Activated naive CD8-positive, alpha-beta T cell treated with anti-CD3 and anti-CD28 coated beads, Interleukin-2, amount 50 U/mL, for 24 hours (primary cell): ENCODE results near the gene CACNA1A.

Experiments
- ATAC-seq: fragments of 150-1000 bp; cut with Tn5 transposase; one replicate; pipeline ENCODE4 v1.10.0; 2021
- DNase-seq: peaks from one replicate; pipeline ENCODE4 v3.0.0; 2021
- H3K27ac Mint-ChIP-seq: one replicate; pipeline ENCODE4 v1.8.0; 2021; ENCODE audit warnings: mild to moderate bottlenecking, mixed read lengths
- H3K27me3 Mint-ChIP-seq: one replicate; pipeline ENCODE4 v1.8.0; 2021; ENCODE audit warnings: mixed read lengths
- H3K36me3 Mint-ChIP-seq: one replicate; pipeline ENCODE4 v1.8.0; 2021; ENCODE audit warnings: low read depth, mixed read lengths
- H3K4me1 Mint-ChIP-seq: one replicate; pipeline ENCODE4 v1.8.0; 2021; ENCODE audit warnings: mixed read lengths
- H3K4me3 Mint-ChIP-seq: one replicate; pipeline ENCODE4 v1.8.0; 2021; ENCODE audit warnings: mild to moderate bottlenecking, moderate library complexity, mixed read lengths
- H3K9me3 Mint-ChIP-seq: one replicate; pipeline ENCODE4 v1.8.0; 2021; ENCODE audit warnings: mixed read lengths

CACNA1A gene

GRCh38 chr19:13350072-13350471 lies 156.2 kb downstream of the CACNA1A start:
- Mint-ChIP-seq H3K27me3 (peaks cover 18% of the 10 kb centered on the region), H3K4me1 (no peaks in the 10 kb centered on the region), H3K9me3 (no peaks in the 10 kb centered on the region), H3K4me3 (no peak overlapping the region), H3K27ac (no peak overlapping the region), H3K36me3 (no peaks in the 10 kb centered on the region)
- DNase-seq (no peak), ATAC-seq (no peak)

- no peaks in the 10 kb centered on the region for H3K9me3 Mint-ChIP-seq
- peaks cover 11% of the 10 kb centered on the region for H3K27me3 Mint-ChIP-seq
- DNase-seq (no peak), ATAC-seq (no peak)
- no peaks in the 10 kb centered on the region for H3K36me3 Mint-ChIP-seq
- H3K4me1 Mint-ChIP-seq, result no peaks in the 10 kb centered on the region
- no peak overlapping the region for H3K27ac Mint-ChIP-seq
- H3K4me3 Mint-ChIP-seq, result no peak overlapping the region
Measured at GRCh38 chr19:13347367-13347766, 158.9 kb downstream of the CACNA1A start.

GRCh38 chr19:13343514-13343913 lies 162.8 kb downstream of the CACNA1A start:
- Mint-ChIP-seq H3K9me3 (peaks cover 5% of the 10 kb centered on the region), H3K4me1 (no peaks in the 10 kb centered on the region), H3K27ac (no peak overlapping the region), H3K27me3 (peaks cover 15% of the 10 kb centered on the region), H3K36me3 (no peaks in the 10 kb centered on the region), H3K4me3 (no peak overlapping the region)
- DNase-seq (no peak), ATAC-seq (no peak)

- no peak for ATAC-seq
- no peak overlapping the region for H3K4me3 Mint-ChIP-seq
- peaks cover 5% of the 10 kb centered on the region for H3K9me3 Mint-ChIP-seq
- peaks cover 18% of the 10 kb centered on the region for H3K27me3 Mint-ChIP-seq
- H3K27ac Mint-ChIP-seq, result no peak overlapping the region
- no peaks in the 10 kb centered on the region for H3K4me1 Mint-ChIP-seq
- DNase-seq, result no peak
- no peaks in the 10 kb centered on the region for H3K36me3 Mint-ChIP-seq
Measured at GRCh38 chr19:13342672-13343071, 163.6 kb downstream of the CACNA1A start.

GRCh38 chr19:13339869-13340268 lies 166.4 kb downstream of the CACNA1A start:
- no peak overlapping the region for H3K27ac Mint-ChIP-seq
- no peaks in the 10 kb centered on the region for H3K36me3 Mint-ChIP-seq
- no peaks in the 10 kb centered on the region for H3K4me1 Mint-ChIP-seq
- H3K27me3 Mint-ChIP-seq, result peaks cover 16% of the 10 kb centered on the region
- no peak for DNase-seq
- no peak overlapping the region for H3K4me3 Mint-ChIP-seq
- ATAC-seq, result no peak
- peaks cover 5% of the 10 kb centered on the region for H3K9me3 Mint-ChIP-seq

GRCh38 chr19:13337181-13337580 lies 169.1 kb downstream of the CACNA1A start:
- Mint-ChIP-seq H3K27ac (no peak overlapping the region), H3K4me1 (no peaks in the 10 kb centered on the region), H3K9me3 (peaks cover 3% of the 10 kb centered on the region), H3K27me3 (peaks cover 14% of the 10 kb centered on the region), H3K4me3 (no peak overlapping the region), H3K36me3 (no peaks in the 10 kb centered on the region)
- DNase-seq (no peak), ATAC-seq (no peak)

- DNase-seq, result no peak
- no peak for ATAC-seq
- H3K4me1 Mint-ChIP-seq, result no peaks in the 10 kb centered on the region
- H3K27ac Mint-ChIP-seq, result no peak overlapping the region
- peaks cover 12% of the 10 kb centered on the region for H3K27me3 Mint-ChIP-seq
- H3K4me3 Mint-ChIP-seq, result no peak overlapping the region
- H3K9me3 Mint-ChIP-seq, result no peaks in the 10 kb centered on the region
- no peaks in the 10 kb centered on the region for H3K36me3 Mint-ChIP-seq
Measured at GRCh38 chr19:13334801-13335481, 171.3 kb downstream of the CACNA1A start.

- no peaks in the 10 kb centered on the region for H3K9me3 Mint-ChIP-seq
- peaks cover 18% of the 10 kb centered on the region for H3K27me3 Mint-ChIP-seq
- no peak for ATAC-seq
Measured at GRCh38 chr19:13330285-13330684, 176.0 kb downstream of the CACNA1A start.

GRCh38 chr19:13329766-13330165 lies 176.5 kb downstream of the CACNA1A start:
- peaks cover 18% of the 10 kb centered on the region for H3K27me3 Mint-ChIP-seq
- DNase-seq, result no peak
- H3K4me1 Mint-ChIP-seq, result no peaks in the 10 kb centered on the region

More at GRCh38 chr19:13330285-13330684, 176.0 kb downstream of the CACNA1A start:
- no peak for DNase-seq
- no peak overlapping the region for H3K27ac Mint-ChIP-seq
- no peaks in the 10 kb centered on the region for H3K4me1 Mint-ChIP-seq
- H3K4me3 Mint-ChIP-seq, result no peak overlapping the region
- no peaks in the 10 kb centered on the region for H3K36me3 Mint-ChIP-seq

GRCh38 chr19:13328241-13328640 lies 178.0 kb downstream of the CACNA1A start:
- H3K4me3 Mint-ChIP-seq, result no peak overlapping the region
- no peaks in the 10 kb centered on the region for H3K36me3 Mint-ChIP-seq
- no peaks in the 10 kb centered on the region for H3K4me1 Mint-ChIP-seq
- DNase-seq (no peak), ATAC-seq (no peak)
- peaks cover 8% of the 10 kb centered on the region for H3K9me3 Mint-ChIP-seq
- H3K27ac Mint-ChIP-seq, result no peak overlapping the region
- peaks cover 22% of the 10 kb centered on the region for H3K27me3 Mint-ChIP-seq

More at GRCh38 chr19:13329766-13330165, 176.5 kb downstream of the CACNA1A start:
- H3K9me3 Mint-ChIP-seq, result no peaks in the 10 kb centered on the region
- no peaks in the 10 kb centered on the region for H3K36me3 Mint-ChIP-seq
- H3K27ac Mint-ChIP-seq, result no peak overlapping the region
- ATAC-seq, result no peak
- no peak overlapping the region for H3K4me3 Mint-ChIP-seq

GRCh38 chr19:13319526-13319925 lies 186.8 kb downstream of the CACNA1A start:
- peaks cover 15% of the 10 kb centered on the region for H3K9me3 Mint-ChIP-seq
- no peaks in the 10 kb centered on the region for H3K36me3 Mint-ChIP-seq
- no peaks in the 10 kb centered on the region for H3K4me1 Mint-ChIP-seq
- no peak for DNase-seq
- ATAC-seq, result no peak
- H3K27me3 Mint-ChIP-seq, result peaks cover 35% of the 10 kb centered on the region
- no peak overlapping the region for H3K27ac Mint-ChIP-seq
- H3K4me3 Mint-ChIP-seq, result no peak overlapping the region

- ATAC-seq (no peak), DNase-seq (no peak)
- peaks cover 7% of the 10 kb centered on the region for H3K9me3 Mint-ChIP-seq
- peaks cover 29% of the 10 kb centered on the region for H3K27me3 Mint-ChIP-seq
- H3K36me3 Mint-ChIP-seq, result no peaks in the 10 kb centered on the region
- H3K4me3 Mint-ChIP-seq, result no peak overlapping the region
- no peaks in the 10 kb centered on the region for H3K4me1 Mint-ChIP-seq
- H3K27ac Mint-ChIP-seq, result no peak overlapping the region
Measured at GRCh38 chr19:13318190-13318589, 188.1 kb downstream of the CACNA1A start.

GRCh38 chr19:13315495-13315894 lies 190.8 kb downstream of the CACNA1A start:
- H3K9me3 Mint-ChIP-seq, result peaks cover 3% of the 10 kb centered on the region
- H3K27me3 Mint-ChIP-seq, result peaks cover 24% of the 10 kb centered on the region
- no peak overlapping the region for H3K4me3 Mint-ChIP-seq
- DNase-seq, result no peak
- H3K27ac Mint-ChIP-seq, result no peak overlapping the region
- no peak for ATAC-seq
- H3K4me1 Mint-ChIP-seq, result no peaks in the 10 kb centered on the region
- no peaks in the 10 kb centered on the region for H3K36me3 Mint-ChIP-seq

- no peaks in the 10 kb centered on the region for H3K4me1 Mint-ChIP-seq
- peaks cover 22% of the 10 kb centered on the region for H3K27me3 Mint-ChIP-seq
- no peak for ATAC-seq
- H3K27ac Mint-ChIP-seq, result no peak overlapping the region
- H3K9me3 Mint-ChIP-seq, result peaks cover 3% of the 10 kb centered on the region
- no peak overlapping the region for H3K4me3 Mint-ChIP-seq
- H3K36me3 Mint-ChIP-seq, result no peaks in the 10 kb centered on the region
- DNase-seq, result no peak
Measured at GRCh38 chr19:13314761-13315160, 191.5 kb downstream of the CACNA1A start.

GRCh38 chr19:13313875-13314274 lies 192.4 kb downstream of the CACNA1A start:
- H3K27me3 Mint-ChIP-seq, result peaks cover 17% of the 10 kb centered on the region

GRCh38 chr19:13309864-13310263 lies 196.4 kb downstream of the CACNA1A start:
- Mint-ChIP-seq H3K36me3 (no peaks in the 10 kb centered on the region), H3K4me3 (no peak overlapping the region), H3K27me3 (peaks cover 14% of the 10 kb centered on the region), H3K9me3 (no peaks in the 10 kb centered on the region), H3K27ac (no peak overlapping the region), H3K4me1 (no peaks in the 10 kb centered on the region)
- ATAC-seq (no peak), DNase-seq (no peak)

More at GRCh38 chr19:13313875-13314274, 192.4 kb downstream of the CACNA1A start:
- H3K27ac Mint-ChIP-seq, result no peak overlapping the region
- ATAC-seq, result no peak
- peaks cover 3% of the 10 kb centered on the region for H3K9me3 Mint-ChIP-seq
- no peak overlapping the region for H3K4me3 Mint-ChIP-seq
- no peaks in the 10 kb centered on the region for H3K4me1 Mint-ChIP-seq
- H3K36me3 Mint-ChIP-seq, result no peaks in the 10 kb centered on the region
- DNase-seq, result no peak
